GM12878 (cell line): ENCODE measurements around the gene SLCO4A1. TPM values are rescaled to one million over a fixed set of nuclear protein-coding genes. Genes with fewer than 3 reads are reported as not detected.

Source experiments
- ATAC-seq: fragments of 200-7000 bp; cut with Tn5 transposase; 3 replicates; pipeline ENCODE4 v1.9.1; 2020; ENCODE audit warnings: mild to moderate bottlenecking, moderate library complexity
- BruUV-seq: library from RNA; stranded (reverse); fragments of 400-500 nt; replicated peaks from 2 replicates; lab custom pipeline; 2021; lab: Mats Ljungman, UMichigan
- CTCF ChIA-PET: fragments of 300-600 bp; sonication (Branson Sonifier 250); formaldehyde crosslinking; extraction: SDS; loops from one replicate; lab custom pipeline; 2021; ENCODE audit warnings: inconsistent platforms; lab: Yijun Ruan, JAX
- POLR2A ChIA-PET: fragments of 350-600 bp; formaldehyde crosslinking; extraction: SDS; loops from one replicate; lab custom pipeline; 2021; ENCODE audit warnings: inconsistent platforms; lab: Charles Lee
- RAD21 ChIA-PET: fragments of 300-600 bp; sonication (Branson Sonifier 250); formaldehyde crosslinking; loops from one replicate; lab custom pipeline; 2023; ENCODE audit warnings: antibody characterized with exemption; ENCODE audit not compliant: unreplicated experiment; lab: Charles Lee
- SMC1A ChIA-PET: fragments of 300-600 bp; sonication (Branson Sonifier 250); formaldehyde crosslinking; loops from one replicate; lab custom pipeline; 2023; ENCODE audit not compliant: unreplicated experiment, uncharacterized antibody; lab: Charles Lee
- DNase-seq: peaks from one replicate; pipeline ENCODE4 v3.0.0-alpha.2; 2011; ENCODE audit warnings: low read depth, low spot score
- FAIRE-seq: peaks from 3 replicates; lab custom pipeline; 2011; peaks lifted over from hg19 to GRCh38; lab: Jason Lieb, UNC
- H2AFZ ChIP-seq: 2 replicates; pipeline ENCODE4 v1.6.0; 2011; ENCODE audit warnings: low read depth, low read length, control low read depth; ENCODE audit not compliant: control insufficient read depth
- H3K27ac ChIP-seq: 2 replicates; pipeline ENCODE4 v1.5.1; 2011; ENCODE audit warnings: control low read depth; ENCODE audit not compliant: control insufficient read depth, insufficient read depth
- H3K27me3 ChIP-seq, 2 experiments: replicated peaks in 1 of 2; 2 replicates each; pipeline versions ENCODE4 v1.6.0 to v1.6.1; 2011; ENCODE audit warnings: low read length in 1 of 2; ENCODE audit not compliant: control insufficient read depth in 2 of 2, insufficient read depth in 2 of 2
- H3K36me3 ChIP-seq, 2 experiments: 2 replicates each; pipeline ENCODE4 v1.5.1; 2011; ENCODE audit warnings: low read length in 1 of 2; ENCODE audit not compliant: control insufficient read depth in 2 of 2, insufficient read depth in 2 of 2
- H3K4me1 ChIP-seq: 2 replicates; pipeline ENCODE4 v1.6.1; 2011; ENCODE audit warnings: mild to moderate bottlenecking, low read length, moderate library complexity, mixed read lengths; ENCODE audit not compliant: control insufficient read depth, insufficient read depth
- H3K4me2 ChIP-seq: 2 replicates; pipeline ENCODE4 v1.6.0; 2011; ENCODE audit warnings: control low read depth; ENCODE audit not compliant: control insufficient read depth, insufficient read depth
- H3K4me3 ChIP-seq: fragments of 200-600 bp; sonication (generic); 2 replicates; pipeline ENCODE4 v1.5.1; 2016
- H3K79me2 ChIP-seq: 2 replicates; pipeline ENCODE4 v1.6.0; 2011; ENCODE audit warnings: low read length; ENCODE audit not compliant: control insufficient read depth, insufficient read depth
- H3K9ac ChIP-seq: 2 replicates; pipeline ENCODE4 v1.8.0; 2011; ENCODE audit warnings: low read length, control low read depth, mixed read lengths; ENCODE audit not compliant: control insufficient read depth, insufficient read depth
- H3K9me3 ChIP-seq: replicated peaks from 3 replicates; pipeline ENCODE4 v1.5.1; 2011; ENCODE audit warnings: mild to moderate bottlenecking, low read length; ENCODE audit not compliant: control insufficient read depth, insufficient read depth
- H4K20me1 ChIP-seq: 2 replicates; pipeline ENCODE4 v1.6.0; 2011; ENCODE audit not compliant: control insufficient read depth, insufficient read depth
- ATF2 ChIP-seq: IDR thresholded peaks from 2 replicates; pipeline ENCODE4 v1.6.1; 2012; ENCODE audit warnings: low read length, inconsistent platforms
- ATF7 ChIP-seq: fragments of 450-650 bp; IDR thresholded peaks from 2 replicates; pipeline ENCODE4 v1.6.1; 2016; ENCODE audit warnings: low read depth, mild to moderate bottlenecking
- BCL3 ChIP-seq: IDR thresholded peaks from 2 replicates; pipeline ENCODE4 v1.6.1; 2011; ENCODE audit warnings: borderline replicate concordance, low read depth, mild to moderate bottlenecking, moderate library complexity, low read length; ENCODE audit not compliant: insufficient read depth, poor library complexity, severe bottlenecking
- CTCF ChIP-seq, 3 experiments: IDR thresholded peaks in 2 of 3; conservative IDR thresholded peaks in 1 of 3; 2 replicates each; pipeline ENCODE4 v1.5.1; 2011; ENCODE audit warnings: low read depth in 3 of 3, low read length in 3 of 3, mild to moderate bottlenecking in 3 of 3, control low read depth in 2 of 3, moderate library complexity in 2 of 3, inconsistent platforms in 1 of 3, mixed read lengths in 1 of 3; ENCODE audit not compliant: control insufficient read depth in 2 of 3, insufficient read depth in 1 of 3; ENCODE audit errors: extremely low read depth in 1 of 3
- EED ChIP-seq: sonication (generic); IDR thresholded peaks from 2 replicates; pipeline ENCODE4 v1.6.1; 2016; ENCODE audit warnings: antibody characterized with exemption, low read depth
- FOS ChIP-seq: IDR thresholded peaks from 3 replicates; pipeline ENCODE4 v1.6.1; 2011; ENCODE audit warnings: borderline replicate concordance; ENCODE audit not compliant: insufficient read length; ENCODE audit errors: extremely low read depth
- GABPA ChIP-seq: IDR thresholded peaks from 2 replicates; pipeline ENCODE4 v1.6.1; 2014; ENCODE audit warnings: antibody characterized with exemption, low read depth, mild to moderate bottlenecking, inconsistent platforms
- GATAD2B ChIP-seq: fragments of 450-650 bp; conservative IDR thresholded peaks from 2 replicates; pipeline ENCODE4 v1.6.1; 2017; ENCODE audit warnings: low read depth, mild to moderate bottlenecking, moderate library complexity
- HDGF ChIP-seq: fragments of 450-650 bp; IDR thresholded peaks from 2 replicates; pipeline ENCODE4 v1.6.1; 2016; ENCODE audit warnings: antibody characterized with exemption
- JUND ChIP-seq: IDR thresholded peaks from 2 replicates; pipeline ENCODE4 v1.6.1; 2012; ENCODE audit warnings: low read depth, mild to moderate bottlenecking, low read length, improper control_type of control experiment, moderate library complexity
- KDM1A ChIP-seq: fragments of 200-600 bp; sonication (generic); IDR thresholded peaks from 2 replicates; pipeline ENCODE4 v1.6.1; 2016; ENCODE audit warnings: borderline replicate concordance
- KLF5 ChIP-seq: fragments of 450-650 bp; IDR thresholded peaks from 2 replicates; pipeline ENCODE4 v1.6.1; 2014; ENCODE audit warnings: mild to moderate bottlenecking; ENCODE audit not compliant: partially characterized antibody
- MYB ChIP-seq: fragments of 150-350 bp; IDR thresholded peaks from 2 replicates; pipeline ENCODE4 v1.6.1; 2014; ENCODE audit warnings: mild to moderate bottlenecking, low read depth, low read length, borderline replicate concordance
- PBX3 ChIP-seq: IDR thresholded peaks from 2 replicates; pipeline ENCODE4 v1.6.1; 2011; ENCODE audit warnings: mild to moderate bottlenecking, low read depth, low read length, moderate library complexity; ENCODE audit not compliant: insufficient replicate concordance
- SMARCA5 ChIP-seq: fragments of 450-650 bp; IDR thresholded peaks from 2 replicates; pipeline ENCODE4 v1.6.1; 2017; ENCODE audit warnings: mild to moderate bottlenecking
- WGBS: methylation state at CpG from one replicate; pipeline ENCODE4 v1.1.6; 2016; ENCODE audit warnings: low lambda C conversion rate; ENCODE audit not compliant: insufficient replicate concordance, insufficient coverage; ENCODE audit errors: missing lambda C conversion rate; 5-methylcytosine and 5-hydroxymethylcytosine counted together
- in situ Hi-C: fragments of 300-500 bp; cut with MboI; formaldehyde crosslinking; loops from 9 replicates; pipeline ENCODE4 v1.14.3; 2018; ENCODE audit warnings: mixed read lengths
- intact Hi-C: fragments of 100-400 bp; cut with micrococcal nuclease; formaldehyde crosslinking; loops from one replicate; pipeline ENCODE4 v1.14.2; 2022; ENCODE audit not compliant: unreplicated experiment
- polyA plus RNA-seq, 11 experiments: library from polyadenylated mRNA; depleted of rRNA in 4 of 11; unstranded in 6 of 11; stranded (reverse) in 5 of 11; fragments of >200 nt; fragmentation: Nextera tagmentation in 4 of 11; fragmentation: Illumina TruSeq in 1 of 11; extraction: Ambion mirVana in 4 of 11; extraction: Trizol in 1 of 11; gene quantifications; 1 replicate in 1 of 11; 2 replicates in 10 of 11; pipeline versions ENCODE4 v1.2.1 to v1.2.3, GENCODE V29; 2011 to 2016; ENCODE audit warnings: inconsistent platforms in 2 of 11, missing spikeins in 2 of 11, low read depth in 1 of 11
- total RNA-seq, 4 experiments: library from RNA; depleted of rRNA in 3 of 4; stranded (reverse); fragments of >200 nt in 3 of 4; fragmentation: Illumina TruSeq in 1 of 4; extraction: Trizol in 1 of 4; gene quantifications; 2 replicates each; pipeline versions ENCODE4 v1.2.1 to v1.2.3, GENCODE V29; 2013 to 2021

The SLCO4A1 gene
- total and polyA plus RNA-seq, 10 of the 15 experiments (the other 5 are each of a cell fraction or from before 2014, with no cell fraction given), result 2.1 to 30.7 (median 12.0) TPM

DNA sequence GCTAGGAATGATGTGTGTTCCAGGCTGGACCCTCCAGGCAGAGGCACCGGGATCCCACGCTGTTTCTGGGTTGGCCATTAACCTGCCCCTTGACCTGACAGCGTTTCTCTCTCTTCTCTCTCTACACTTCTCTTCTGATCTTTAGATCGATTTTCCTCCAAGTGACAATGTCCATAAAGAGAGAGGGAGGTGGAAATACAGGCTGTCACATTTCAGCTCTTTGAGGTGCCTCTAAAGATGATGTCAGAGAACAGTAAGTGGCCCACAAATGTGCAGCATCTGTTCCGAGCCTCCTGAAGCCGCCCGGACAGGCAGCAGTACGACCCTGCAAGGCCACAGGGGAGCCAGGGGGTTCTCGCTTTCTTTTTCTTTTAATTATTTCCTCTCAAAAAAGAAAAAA is 2.5 kb upstream of the SLCO4A1 start:
- intact Hi-C loops, result no loop called here
- BruUV-seq, result no TSS peak

More for the DNA sequence above, 2.5 kb upstream of the SLCO4A1 start:
- Histone ChIP-seq H4K20me1 (no peaks in the 10 kb centered on the region), H3K4me1 (peaks cover 20% of the 10 kb centered on the region), H3K27ac (no peak overlapping the region), H3K9ac (no peak overlapping the region), H3K4me3 (no peak overlapping the region), H3K36me3 (no peaks in the 10 kb centered on the region; a peak in 1 of 4 replicates), H3K9me3 (no peaks in the 10 kb centered on the region), H3K27me3 (peaks cover 3 to 4% of the 10 kb centered on the region in 2 experiments; a peak in 2 of 4 replicates), H2AFZ (no peak overlapping the region), H3K79me2 (peaks cover 22% of the 10 kb centered on the region), H3K4me2 (no peak overlapping the region)
- ChIA-PET RAD21 (interaction anchor here (1.5 to 1.6 kb wide), 2 partner anchors 11 to 15 kb away, joined by 4 read pairs; no protein-coding TSS in a partner anchor), SMC1A (no interaction called here), POLR2A (interaction anchor here (2.1 kb wide), 1 partner anchor 16 kb away, joined by 6 read pairs; no protein-coding TSS in a partner anchor), CTCF (interaction anchor here (1.1 kb wide), 1 partner anchor 15 kb away, joined by 3 read pairs; no protein-coding TSS in a partner anchor)
- FAIRE-seq, result no peak
- in situ Hi-C loops, result no loop called here
- DNase-seq, result no peak
- TF ChIP-seq GATAD2B, result no peak
- no peak for TF ChIP-seq PBX3
- TF ChIP-seq SMARCA5, result no peak
- TF ChIP-seq EED, result no peak
- no peak for TF ChIP-seq ATF2
- no peak for TF ChIP-seq JUND
- TF ChIP-seq ATF7, result no peak
- no peak for TF ChIP-seq BCL3
- no peak for TF ChIP-seq FOS
- TF ChIP-seq KDM1A, result no peak
- TF ChIP-seq KLF5, result no peak
- TF ChIP-seq MYB, result no peak
- no peak for TF ChIP-seq HDGF
- no peak for TF ChIP-seq CTCF (IDR thresholded peaks at IDR 0.05 in 2 of 3, conservative IDR thresholded peaks at IDR 0.05 in 1 of 3; ENCODE audit: control insufficient read depth in 2 of 3, extremely low read depth in 1 of 3, insufficient read depth in 1 of 3, low read depth in 3 of 3, low read length in 3 of 3)
- no peak for TF ChIP-seq GABPA
- WGBS, result 88% methylated on average over 8 of the region's 9 CpGs
- ATAC-seq, result no peak
